ENCODE data around the gene TP53RK.

The TP53RK gene

DNA sequence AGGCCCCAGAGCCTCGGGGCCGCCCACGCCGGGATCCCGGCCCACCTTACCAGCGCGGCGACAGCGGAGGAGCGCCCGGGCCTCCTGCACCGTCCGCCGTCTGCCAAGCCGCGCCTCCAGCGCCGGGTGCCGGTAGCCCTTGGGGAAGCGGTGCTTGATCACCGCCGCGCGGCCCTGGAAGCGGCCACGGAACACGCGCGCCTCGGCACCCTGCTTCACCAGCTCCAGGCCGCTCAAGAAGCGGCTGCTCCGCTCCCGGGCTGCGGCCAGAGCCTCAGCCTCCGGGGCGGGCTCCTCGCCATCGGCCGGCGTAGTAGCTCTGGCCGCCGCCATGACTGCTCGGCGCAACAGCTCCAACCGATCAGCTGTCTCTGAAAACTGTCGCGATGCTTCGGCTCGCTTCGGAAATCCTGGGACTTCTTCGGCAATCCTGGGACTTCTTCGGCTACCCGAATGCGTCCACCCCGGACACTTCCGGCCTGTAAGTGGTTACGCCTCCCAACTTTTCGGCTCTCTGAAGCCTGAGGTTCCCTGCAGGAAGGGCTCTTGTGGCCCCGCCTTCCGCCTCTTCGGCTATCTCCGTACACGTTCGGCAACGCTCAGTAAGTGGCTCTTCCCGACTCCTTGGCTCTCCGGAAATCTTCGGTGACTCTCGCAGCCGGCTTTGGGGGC is at the start of gene TP53RK:
Gene TP53RK (minus strand): TSS at position 363 of the 672 bp plus-strand sequence. CDS start 30 bp downstream, at position 333.
- peak; percentile 24; the same call in 1 of the 2 replicates for TF ChIP-seq ZFP3 (CRISPR knock-in tag; IDR thresholded peaks at IDR 0.05)
- no peak for TF ChIP-seq BACH2 (CRISPR knock-in tag; IDR thresholded peaks at IDR 0.05; ENCODE audit: borderline replicate concordance)
- no peak for TF ChIP-seq OSR1 (CRISPR knock-in tag; IDR thresholded peaks at IDR 0.05)
- ATAC-seq, result peak; percentile 98

DNA sequence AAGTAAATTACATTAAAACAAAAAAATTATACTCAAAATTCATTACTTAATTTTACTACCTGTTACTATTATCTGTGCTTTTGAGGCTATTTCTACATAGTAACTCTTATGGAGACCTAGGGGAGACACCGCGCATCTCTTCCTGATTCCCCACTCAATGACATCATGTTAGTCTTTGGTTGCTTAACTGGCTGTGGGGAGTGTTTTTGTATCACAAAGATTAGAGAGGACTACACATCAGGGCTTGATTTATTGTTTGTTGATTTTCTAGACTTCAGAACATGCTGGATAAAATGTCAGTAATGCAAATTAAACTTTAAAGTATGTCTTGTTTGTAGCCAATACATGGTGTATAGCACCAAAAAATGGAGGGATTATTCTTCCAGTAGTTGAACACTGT is 46.2 kb upstream of the TP53RK start:
- TF ChIP-seq ZFP3 (CRISPR knock-in tag; IDR thresholded peaks at IDR 0.05) (no peak), POU6F1 (CRISPR knock-in tag; IDR thresholded peaks at IDR 0.05; ENCODE audit: borderline replicate concordance, low read depth) (no peak), ISL1 (CRISPR knock-in tag; IDR thresholded peaks at IDR 0.05) (no peak), ZC3H10 (CRISPR knock-in tag; IDR thresholded peaks at IDR 0.05) (no peak), ZNF8 (CRISPR knock-in tag; IDR thresholded peaks at IDR 0.05) (no peak), OSR1 (CRISPR knock-in tag; IDR thresholded peaks at IDR 0.05) (no peak), BACH2 (CRISPR knock-in tag; IDR thresholded peaks at IDR 0.05; ENCODE audit: borderline replicate concordance) (no peak)
- no peak for ATAC-seq

DNA sequence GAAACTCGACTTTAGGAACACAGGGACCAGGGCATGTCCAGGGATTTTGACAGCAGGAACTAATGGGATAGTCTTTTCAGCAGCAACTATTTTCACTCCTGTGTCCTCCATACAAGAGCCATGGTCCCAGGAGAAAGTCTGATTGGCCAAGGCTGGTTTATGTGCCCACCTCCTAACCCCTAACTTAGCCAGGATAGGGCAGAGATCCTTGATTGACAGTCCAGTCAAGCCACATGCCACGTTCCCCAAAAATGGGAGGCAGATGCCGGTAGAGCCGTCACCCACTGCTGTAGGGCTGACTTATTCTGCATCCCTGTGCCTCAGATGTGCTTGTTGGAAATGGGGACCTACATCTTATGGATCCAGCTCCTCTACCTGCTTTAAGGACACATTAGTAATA is 42.5 kb upstream of the TP53RK start:
- ATAC-seq, result no peak
- no peak for TF ChIP-seq PPARA (CRISPR knock-in tag; IDR thresholded peaks at IDR 0.05; ENCODE audit: borderline replicate concordance)
- TF ChIP-seq SNAI2 (CRISPR knock-in tag; IDR thresholded peaks at IDR 0.05), result no peak
- no peak for TF ChIP-seq TOX (CRISPR knock-in tag; IDR thresholded peaks at IDR 0.05; ENCODE audit: borderline replicate concordance)
- TF ChIP-seq ISL1 (CRISPR knock-in tag; IDR thresholded peaks at IDR 0.05), result no peak
- TF ChIP-seq ZNF565 (CRISPR knock-in tag; conservative IDR thresholded peaks at IDR 0.05; ENCODE audit: low read depth), result no peak
- TF ChIP-seq ESRRG (CRISPR knock-in tag; IDR thresholded peaks at IDR 0.05), result no peak
- TF ChIP-seq ZFP3 (CRISPR knock-in tag; IDR thresholded peaks at IDR 0.05), result no peak
- no peak for TF ChIP-seq POU6F1 (CRISPR knock-in tag; IDR thresholded peaks at IDR 0.05; ENCODE audit: borderline replicate concordance, low read depth)
- TF ChIP-seq RARB (CRISPR knock-in tag; IDR thresholded peaks at IDR 0.05), result no peak

DNA sequence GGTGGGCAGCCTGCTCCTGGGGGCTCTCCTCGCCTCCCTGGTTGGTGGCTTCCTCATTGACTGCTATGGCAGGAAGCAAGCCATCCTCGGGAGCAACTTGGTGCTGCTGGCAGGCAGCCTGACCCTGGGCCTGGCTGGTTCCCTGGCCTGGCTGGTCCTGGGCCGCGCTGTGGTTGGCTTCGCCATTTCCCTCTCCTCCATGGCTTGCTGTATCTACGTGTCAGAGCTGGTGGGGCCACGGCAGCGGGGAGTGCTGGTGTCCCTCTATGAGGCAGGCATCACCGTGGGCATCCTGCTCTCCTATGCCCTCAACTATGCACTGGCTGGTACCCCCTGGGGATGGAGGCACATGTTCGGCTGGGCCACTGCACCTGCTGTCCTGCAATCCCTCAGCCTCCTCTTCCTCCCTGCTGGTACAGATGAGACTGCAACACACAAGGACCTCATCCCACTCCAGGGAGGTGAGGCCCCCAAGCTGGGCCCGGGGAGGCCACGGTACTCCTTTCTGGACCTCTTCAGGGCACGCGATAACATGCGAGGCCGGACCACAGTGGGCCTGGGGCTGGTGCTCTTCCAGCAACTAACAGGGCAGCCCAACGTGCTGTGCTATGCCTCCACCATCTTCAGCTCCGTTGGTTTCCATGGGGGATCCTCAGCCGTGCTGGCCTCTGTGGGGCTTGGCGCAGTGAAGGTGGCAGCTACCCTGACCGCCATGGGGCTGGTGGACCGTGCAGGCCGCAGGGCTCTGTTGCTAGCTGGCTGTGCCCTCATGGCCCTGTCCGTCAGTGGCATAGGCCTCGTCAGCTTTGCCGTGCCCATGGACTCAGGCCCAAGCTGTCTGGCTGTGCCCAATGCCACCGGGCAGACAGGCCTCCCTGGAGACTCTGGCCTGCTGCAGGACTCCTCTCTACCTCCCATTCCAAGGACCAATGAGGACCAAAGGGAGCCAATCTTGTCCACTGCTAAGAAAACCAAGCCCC is 36.2 kb upstream of the TP53RK start:
- TF ChIP-seq PPARA (CRISPR knock-in tag; IDR thresholded peaks at IDR 0.05; ENCODE audit: borderline replicate concordance) (no peak), CREB5 (CRISPR knock-in tag; IDR thresholded peaks at IDR 0.05; ENCODE audit: low read depth) (no peak), TOX (CRISPR knock-in tag; IDR thresholded peaks at IDR 0.05; ENCODE audit: borderline replicate concordance) (no peak), ZFP3 (CRISPR knock-in tag; IDR thresholded peaks at IDR 0.05) (no peak), CSDC2 (CRISPR knock-in tag; IDR thresholded peaks at IDR 0.05) (no peak), ARNTL (CRISPR knock-in tag; IDR thresholded peaks at IDR 0.05; ENCODE audit: borderline replicate concordance, low read depth) (no peak), TCF4 (CRISPR knock-in tag; IDR thresholded peaks at IDR 0.05; ENCODE audit: borderline replicate concordance) (no peak), ESRRG (CRISPR knock-in tag; IDR thresholded peaks at IDR 0.05) (no peak), ISL1 (CRISPR knock-in tag; IDR thresholded peaks at IDR 0.05) (no peak), ZNF8 (CRISPR knock-in tag; IDR thresholded peaks at IDR 0.05) (no peak), GLIS3 (CRISPR knock-in tag; IDR thresholded peaks at IDR 0.05) (no peak), ZC3H10 (CRISPR knock-in tag; IDR thresholded peaks at IDR 0.05) (no peak), RARB (CRISPR knock-in tag; IDR thresholded peaks at IDR 0.05) (no peak)
- TF ChIP-seq, protein P1, sequence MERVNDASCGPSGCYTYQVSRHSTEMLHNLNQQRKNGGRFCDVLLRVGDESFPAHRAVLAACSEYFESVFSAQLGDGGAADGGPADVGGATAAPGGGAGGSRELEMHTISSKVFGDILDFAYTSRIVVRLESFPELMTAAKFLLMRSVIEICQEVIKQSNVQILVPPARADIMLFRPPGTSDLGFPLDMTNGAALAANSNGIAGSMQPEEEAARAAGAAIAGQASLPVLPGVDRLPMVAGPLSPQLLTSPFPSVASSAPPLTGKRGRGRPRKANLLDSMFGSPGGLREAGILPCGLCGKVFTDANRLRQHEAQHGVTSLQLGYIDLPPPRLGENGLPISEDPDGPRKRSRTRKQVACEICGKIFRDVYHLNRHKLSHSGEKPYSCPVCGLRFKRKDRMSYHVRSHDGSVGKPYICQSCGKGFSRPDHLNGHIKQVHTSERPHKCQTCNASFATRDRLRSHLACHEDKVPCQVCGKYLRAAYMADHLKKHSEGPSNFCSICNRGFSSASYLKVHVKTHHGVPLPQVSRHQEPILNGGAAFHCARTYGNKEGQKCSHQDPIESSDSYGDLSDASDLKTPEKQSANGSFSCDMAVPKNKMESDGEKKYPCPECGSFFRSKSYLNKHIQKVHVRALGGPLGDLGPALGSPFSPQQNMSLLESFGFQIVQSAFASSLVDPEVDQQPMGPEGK (CRISPR knock-in tag; IDR thresholded peaks at IDR 0.05; ENCODE audit: borderline replicate concordance), result no peak
- no peak for ATAC-seq
